NCI-H1048 (cell line): ENCODE results near the gene COL9A2.
"Not testable (repeated sequence)": the region's sequence is repeated elsewhere in the genome, so short reads cannot be mapped to it uniquely, and the experiment has no call there.

Source experiments
- DNase-seq: peaks from one replicate; lab custom pipeline; 2025; lab: John Stamatoyannopoulos, UW

Gene COL9A2

DNA sequence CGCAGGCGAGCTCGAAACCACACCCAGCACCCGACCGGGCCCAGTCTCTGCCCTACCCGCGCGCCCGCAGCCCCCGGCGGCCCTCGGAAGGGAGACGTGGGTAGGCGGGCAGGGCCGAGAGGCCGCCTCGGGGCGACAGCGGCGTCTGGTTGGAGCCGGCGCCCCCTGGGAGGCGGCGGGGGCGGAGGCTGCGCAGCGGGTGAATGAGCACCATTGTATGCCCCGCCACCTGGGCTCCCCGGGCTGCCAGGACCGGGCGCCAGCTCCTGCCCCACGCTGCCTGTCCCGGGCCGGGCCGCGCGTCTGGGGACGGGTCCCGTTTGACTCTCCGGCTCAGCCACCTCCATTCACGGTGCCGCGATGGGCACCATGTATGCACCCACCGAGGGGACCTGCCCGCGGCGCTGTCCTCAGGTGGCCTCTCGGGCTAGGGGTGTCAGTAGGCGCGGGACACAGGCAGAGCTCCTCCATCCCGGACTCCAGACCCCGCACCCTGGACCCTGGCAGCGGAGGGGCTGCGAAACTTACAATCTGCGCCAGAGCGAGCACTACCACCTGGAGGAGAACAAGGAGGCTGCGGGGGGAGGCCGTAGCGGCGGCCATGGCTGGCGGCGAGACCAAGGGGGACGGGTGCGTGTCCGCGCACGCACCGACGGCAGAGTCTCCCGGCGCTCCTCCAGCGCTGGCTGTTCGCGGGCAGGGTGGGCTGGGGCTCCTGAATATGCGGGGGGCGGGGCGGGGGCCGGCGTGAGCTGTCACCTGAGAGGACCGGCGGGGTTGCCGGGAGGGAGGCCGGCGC is at the start of gene COL9A2:
TSS of gene COL9A2 (minus strand) at position 692 of the 799 bp plus-strand sequence. CDS start at position 603, 89 bp downstream.
- no peak for DNase-seq

DNA sequence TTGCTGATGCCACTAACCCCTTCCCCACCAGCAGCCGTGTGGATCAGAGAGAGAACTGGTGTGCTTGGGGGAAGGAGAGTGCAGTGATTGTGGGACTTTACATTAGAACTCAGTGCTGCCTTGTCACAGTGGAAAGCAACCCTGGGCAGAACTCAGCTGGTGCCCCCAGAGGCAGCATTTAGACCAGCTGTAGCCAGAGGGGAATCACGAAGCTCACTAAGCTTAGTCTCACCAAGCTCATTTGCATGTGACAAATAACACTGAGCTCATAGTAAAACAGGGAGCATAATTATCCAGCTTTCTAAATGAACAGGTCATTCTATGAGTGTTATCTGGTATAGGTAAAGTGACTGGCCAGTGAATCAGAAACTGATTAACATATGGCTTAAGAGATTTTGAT is 46.6 kb upstream of the COL9A2 start:
- DNase-seq, result peak; percentile 29

DNA sequence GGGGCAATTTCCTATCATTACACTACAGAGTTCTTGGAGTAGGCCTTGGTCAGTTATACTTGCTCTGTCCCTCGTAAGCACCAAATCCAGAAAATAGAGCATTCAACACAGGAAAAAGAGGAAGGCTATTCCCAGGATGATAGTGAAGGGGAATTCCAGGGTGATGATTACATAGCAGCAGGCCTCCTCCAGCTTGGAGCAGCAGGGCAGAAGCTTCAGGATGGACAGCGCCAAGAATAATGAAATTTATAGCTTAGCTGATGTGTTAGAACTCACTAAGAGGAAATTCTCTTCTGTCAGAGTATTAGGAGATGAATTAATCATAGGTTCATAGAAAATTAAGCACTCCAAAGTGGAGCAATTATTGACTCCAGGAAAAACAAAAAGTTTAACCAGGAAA is 45.6 kb upstream of the COL9A2 start:
- DNase-seq, result no peak

DNA sequence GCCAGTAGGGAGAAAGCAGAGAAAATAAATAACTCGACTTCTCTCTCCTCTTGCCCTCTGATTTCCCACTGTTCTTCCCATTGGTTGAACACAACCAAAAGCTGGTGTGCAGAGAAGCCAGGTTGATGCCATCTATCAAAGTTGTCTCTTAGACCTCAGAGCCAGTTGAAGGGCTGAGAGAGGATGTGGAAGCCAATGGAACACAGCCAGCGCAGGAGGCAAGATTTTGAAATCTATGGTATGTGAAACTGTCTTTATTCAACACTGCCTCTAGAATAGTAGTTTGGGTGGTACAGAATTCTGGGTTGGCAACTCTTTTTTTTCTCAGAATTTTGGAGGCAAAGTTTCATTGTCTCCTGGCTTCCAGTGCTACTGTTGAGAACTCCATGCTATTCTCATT is 45.1 kb upstream of the COL9A2 start:
- no peak for DNase-seq

DNA sequence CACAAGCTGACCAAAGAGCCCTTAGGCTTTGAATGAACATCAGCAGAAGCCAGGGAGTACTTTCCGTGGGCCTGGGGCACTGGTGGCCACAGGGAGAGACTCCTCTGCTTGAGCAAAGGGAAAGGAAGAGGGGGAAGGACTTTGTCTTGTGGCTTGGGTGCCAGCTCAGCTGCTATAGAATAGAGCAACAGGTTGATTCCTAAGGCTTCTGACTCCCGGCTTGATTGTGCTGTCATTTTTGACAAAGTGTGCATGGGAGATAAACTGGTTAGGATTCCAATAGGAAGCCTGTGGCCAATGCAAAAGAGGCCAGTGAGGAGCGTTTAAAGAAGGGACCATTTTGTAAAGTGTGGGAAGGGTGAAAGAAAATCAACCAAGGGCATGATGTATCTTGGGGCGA is 44.6 kb upstream of the COL9A2 start:
- DNase-seq, result no peak

DNA sequence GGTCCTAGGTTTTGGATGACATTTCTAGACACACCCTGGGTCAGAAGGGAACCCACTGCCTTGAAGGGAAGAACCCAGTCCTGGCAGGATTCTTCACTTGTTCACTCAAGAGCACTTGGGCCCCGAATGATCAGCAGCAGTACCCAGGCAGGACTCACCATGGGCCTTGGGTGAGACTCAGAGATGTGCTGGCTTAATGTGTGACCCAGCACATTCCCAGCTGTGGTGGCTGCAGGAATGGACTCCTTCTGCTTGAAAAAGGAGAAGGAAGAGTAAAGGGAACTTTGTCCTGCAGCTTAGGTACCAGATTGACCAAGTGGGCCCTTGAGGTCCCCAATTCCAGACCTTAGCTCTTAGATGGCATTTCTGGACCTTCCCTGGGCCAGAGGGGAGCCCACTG is 44.1 kb upstream of the COL9A2 start:
- DNase-seq, result no peak

DNA sequence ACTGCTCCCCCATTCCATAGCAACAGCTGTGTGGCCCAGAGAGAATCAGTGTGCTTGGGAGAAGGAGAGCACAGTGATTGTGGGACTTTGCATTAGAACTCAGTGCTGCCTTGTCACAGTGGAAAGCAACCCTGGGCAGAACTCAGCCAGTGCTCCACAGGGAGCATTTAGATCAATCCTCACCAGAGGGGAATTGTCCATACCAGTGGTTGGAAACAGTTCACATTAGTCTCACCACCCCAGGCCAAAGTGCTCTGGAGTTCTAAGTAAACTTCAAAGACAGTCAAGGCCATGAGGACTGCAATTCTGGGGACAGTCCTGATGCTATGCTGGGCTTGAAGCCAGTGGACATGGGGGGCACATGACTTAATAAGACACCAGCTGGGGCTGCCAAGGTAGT is 43.5 kb upstream of the COL9A2 start:
- DNase-seq, result no peak

DNA sequence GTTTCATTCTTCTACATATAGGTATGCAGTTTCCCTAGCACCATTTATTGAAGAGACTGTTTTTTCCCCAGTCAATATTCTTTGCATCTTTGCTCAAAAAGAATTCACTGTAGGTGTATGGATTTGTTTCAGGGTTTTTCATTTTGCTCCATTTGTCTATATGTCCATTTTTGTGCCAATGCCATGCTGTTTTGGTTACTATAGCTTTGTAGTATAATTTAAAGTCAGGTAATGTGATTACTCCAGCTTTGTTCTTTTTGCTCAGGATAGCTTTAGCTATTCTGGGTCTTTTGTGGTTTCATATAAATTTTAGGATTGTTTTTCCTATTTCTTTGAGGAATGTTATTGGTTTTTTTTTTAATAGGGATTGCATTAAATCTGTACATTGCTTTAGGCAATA is 40.5 kb upstream of the COL9A2 start:
- no peak for DNase-seq

DNA sequence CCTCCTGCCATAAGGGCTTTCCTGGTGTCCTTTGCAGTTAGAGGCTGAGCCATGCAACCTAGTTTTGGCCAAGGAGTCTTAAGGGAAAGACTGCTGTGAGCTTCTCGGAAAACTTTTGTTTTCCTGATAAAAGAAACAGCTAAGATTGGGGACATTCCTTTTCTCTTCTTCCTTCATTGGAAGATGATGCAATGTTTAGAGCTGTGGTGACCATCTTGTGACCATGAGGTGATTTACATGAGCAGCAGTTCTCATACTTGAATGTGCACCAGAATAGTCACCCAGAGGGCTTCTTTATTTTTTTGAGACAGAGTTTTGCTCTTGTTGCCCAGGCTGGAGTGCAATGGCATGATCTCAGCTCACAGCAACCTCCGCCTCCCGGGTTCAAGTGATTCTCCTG is 36.0 kb upstream of the COL9A2 start:
- no peak for DNase-seq

DNA sequence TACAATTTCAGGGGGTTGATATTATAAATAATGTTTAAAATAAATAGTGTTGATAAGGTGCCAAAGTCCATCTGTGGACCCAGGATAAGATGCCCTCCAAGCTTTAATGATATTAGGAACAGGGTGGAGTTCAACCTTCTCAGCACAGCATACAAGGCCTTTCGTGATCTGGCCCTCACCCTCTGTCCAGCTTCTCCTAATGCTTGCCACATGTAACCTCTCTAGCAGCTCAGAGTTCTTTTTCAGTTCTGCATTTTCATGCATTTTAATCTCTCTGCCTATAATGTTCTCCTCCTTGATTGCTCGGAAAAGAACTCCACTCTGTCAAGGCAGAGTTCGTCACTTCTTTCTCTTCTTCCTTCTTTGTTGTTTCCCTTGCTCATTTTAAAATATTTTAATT is 35.0 kb upstream of the COL9A2 start:
- DNase-seq, result no peak

DNA sequence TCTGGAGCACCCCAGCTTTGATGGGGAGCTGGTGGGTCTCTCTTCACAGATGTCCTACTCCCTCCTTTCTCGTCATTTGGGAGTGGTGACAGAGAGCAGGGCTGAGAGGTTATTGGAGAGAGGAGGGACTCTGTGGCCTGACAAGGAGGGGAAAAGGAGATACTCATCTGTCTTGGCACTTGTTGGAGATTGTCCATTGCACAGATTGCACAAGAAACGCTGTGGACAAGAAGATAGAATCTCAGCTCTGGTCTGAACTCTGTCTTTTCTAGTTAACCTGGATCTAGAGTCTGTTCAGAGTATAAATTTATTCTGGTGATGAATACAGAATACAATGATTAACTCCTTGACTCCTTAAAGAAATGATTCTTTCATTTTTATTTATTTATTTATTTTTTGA is 34.0 kb upstream of the COL9A2 start:
- no peak for DNase-seq

DNA sequence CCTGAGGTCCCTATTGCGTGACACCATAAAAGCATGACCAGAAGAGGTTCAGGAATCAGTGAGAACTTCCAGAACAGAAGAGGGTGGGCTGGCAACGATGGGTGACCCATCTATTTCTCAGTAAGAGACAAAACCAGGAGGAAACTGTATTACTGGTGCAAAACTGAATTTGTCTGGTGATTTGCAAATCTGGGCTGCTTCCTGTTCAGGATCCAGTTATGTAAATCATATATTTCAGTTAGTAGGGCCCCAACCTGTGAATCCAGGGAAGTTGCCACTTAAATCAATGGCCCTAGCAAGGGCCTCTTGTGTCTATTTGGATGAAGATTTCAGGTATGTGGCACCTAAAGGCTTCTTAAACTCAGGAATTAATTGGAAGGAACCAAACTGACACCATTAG is 33.3 kb upstream of the COL9A2 start:
- no peak for DNase-seq

DNA sequence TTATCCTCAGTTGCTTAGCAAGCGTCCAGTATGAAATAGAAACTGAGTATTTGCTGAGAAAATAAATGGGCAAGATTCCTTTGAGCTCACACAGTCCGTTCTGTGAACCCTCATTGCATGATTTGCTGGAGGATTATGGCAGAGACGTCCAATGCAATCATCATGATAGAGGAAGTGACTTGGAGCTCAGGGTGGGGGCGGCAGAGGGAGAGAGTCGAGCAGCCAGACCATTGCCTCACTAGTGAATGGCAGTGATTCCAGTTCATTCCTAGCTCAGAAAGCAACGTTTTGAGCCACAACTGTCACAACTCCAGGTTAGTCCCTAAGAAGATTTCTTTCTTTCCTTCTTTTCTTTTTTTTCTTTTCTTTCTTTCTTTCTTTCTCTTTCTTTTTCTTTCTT is 27.5 kb upstream of the COL9A2 start:
- no peak for DNase-seq

DNA sequence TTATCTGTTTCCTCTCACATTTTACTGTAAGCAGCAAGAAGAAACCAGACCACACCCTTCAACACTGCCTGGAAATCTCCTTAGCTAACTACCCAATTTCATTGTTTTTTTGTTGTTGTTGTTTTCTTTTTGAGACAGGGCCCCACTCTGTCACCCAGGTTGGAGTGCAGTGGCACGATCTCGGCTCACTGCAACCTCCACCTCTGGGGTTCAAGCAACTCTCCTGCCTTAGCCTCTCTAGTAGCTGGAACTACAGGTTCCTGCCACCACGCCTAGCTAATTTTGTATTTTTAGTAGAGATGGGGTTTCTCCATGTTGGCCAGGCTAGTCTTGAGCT is 25.3 kb upstream of the COL9A2 start:
- not testable (repeated sequence) for DNase-seq

DNA sequence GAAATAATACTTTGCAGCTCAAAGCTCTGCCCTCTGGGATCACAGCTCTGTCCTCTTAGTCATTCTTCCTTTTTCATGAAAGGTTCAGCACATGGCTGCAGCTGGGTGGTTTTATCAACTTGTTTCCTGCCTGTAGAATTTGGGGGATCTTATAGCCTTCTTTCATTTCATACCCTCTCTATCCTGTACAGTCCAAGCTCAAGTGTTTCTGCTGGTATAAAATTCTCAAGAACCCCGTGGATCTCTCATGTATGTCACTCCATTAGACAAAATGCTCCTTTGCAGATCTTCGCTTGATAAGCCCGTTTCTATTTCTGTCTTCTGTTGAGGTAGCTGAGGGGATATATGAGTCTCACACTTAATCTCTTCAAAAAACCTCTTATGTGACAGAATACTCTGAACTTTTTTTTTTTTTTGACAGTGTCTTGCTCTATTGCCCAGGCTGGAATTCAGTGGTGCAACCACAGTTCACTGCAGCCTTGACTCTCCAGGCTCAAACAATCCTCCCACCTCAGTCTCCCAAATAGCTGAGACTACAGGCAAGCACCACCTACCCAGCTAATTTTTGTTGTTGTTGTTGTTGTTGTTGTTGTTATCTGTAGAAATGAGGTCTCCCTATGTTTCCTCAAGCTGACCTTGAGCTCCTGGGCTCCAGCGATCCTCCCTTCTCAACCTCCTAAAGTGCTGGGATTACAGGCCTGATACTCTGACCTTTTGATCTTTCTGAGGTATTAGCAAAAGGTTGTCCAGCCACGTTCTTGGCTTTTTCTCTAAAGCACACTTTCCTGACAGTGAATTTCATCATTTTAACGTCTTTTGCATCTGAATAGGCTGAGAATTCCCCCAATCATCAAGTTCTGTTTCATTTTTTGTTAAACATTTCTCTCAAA is 24.6 kb upstream of the COL9A2 start:
- DNase-seq, result no peak

DNA sequence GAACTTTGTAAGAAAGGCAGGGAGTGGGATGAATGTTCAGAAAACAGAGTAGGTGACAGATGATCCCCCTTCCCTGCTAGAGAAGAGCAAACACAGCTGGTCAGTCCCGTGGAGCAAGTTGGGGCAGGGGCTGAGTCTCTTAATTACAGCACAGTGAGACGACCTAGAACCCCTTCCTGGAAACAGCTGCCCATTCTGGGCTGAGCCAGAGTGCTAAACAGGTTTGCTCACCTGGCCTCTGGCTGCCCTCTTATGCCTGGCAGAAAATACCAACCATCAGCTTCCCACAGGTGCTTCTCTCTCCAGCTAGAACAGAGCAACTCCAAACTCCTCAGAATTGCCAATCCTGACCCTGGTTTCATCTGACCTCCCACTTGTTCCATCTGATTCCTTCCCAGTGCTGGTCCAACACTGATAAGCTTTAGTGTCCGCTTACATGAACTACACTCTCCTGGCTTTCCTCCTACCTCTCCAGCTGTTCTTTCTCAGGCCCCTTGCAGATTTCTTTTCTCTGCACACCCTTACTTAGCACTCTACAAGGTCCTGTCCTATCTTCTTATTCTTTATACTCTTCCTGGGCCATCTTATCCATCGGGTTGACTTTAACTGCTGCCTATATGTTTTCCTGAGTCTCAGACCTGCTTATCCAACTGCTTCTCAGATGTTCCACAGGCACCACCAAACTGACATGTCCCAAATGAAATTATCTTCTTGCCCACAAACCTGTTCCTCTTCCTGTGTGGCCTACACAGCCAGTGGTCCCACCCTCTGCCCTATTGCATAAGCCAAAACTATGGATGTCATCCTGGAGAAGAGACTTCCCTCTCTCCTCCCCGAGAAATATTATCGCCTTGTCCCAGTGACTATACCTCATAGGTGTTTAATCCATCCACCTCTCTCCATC is 22.6 kb upstream of the COL9A2 start:
- DNase-seq, result no peak

DNA sequence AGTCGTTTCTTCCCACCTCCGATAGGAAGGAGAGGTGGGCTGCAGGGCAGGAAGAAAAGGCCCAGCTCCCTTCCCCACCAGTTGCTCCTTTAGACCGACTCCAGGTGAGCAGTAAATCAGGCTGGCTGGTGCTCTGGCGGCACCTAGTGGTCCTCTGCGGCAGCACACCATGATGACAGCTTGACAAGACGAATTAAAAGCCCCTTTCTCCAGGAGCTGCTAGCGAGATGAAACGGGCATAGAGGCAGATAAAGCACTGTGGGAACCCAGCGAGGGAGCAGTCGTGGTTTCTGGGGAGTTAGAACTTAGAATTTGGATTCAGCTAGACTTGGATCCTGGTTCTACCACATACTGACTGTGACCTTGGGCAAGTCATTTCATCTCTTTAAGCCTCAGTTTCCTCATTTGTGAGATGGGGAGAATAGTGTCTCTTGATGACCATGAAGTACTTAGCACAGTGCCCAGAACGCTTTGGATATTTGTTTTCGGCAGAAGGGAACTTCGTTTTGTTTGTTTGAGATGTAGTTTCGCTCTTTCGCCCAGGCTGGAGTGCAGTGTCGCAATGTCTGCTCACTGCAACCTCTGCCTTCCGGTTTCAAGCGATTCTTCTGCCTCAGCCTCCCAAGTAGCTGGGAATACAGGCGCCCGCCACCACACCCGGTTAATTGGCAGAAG is 21.8 kb upstream of the COL9A2 start:
- DNase-seq, result peak; percentile 30

DNA sequence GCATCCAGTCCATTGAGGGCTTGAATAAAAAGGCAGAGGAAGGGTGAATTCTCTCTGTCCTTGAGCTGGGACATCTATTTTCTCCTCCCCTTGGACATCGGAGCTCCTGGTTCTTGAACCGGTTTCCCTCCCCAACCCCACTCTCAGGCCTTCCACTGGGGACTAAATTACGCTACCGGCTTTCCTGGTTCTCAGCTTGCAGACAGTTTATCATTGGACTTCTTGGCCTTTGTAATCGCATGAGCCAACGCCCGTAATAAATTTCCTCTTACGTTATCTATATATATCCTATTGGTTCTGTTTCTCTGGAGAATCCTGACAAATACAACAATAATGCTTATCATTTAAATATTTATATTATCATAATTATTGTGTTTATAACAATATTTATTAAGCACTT is 20.4 kb upstream of the COL9A2 start:
- no peak for DNase-seq

DNA sequence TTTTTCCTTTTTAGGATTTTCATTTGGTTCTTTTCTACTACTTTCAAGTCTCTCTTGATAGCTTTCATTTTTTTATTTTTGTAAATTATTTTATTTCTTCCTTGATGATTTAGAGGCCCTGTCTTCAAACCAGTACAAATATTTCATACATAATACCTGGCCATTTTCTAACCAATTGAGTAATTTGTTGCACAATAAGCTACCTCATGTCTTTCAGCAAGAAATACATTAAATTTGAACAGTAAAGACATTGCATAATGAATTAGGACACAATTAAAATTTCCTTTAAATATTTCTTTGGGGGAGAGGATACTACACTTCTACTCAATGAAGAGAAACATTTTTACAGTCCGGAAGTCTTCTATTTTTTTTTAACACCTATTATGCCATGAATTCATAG is 15.6 kb upstream of the COL9A2 start:
- DNase-seq, result no peak

DNA sequence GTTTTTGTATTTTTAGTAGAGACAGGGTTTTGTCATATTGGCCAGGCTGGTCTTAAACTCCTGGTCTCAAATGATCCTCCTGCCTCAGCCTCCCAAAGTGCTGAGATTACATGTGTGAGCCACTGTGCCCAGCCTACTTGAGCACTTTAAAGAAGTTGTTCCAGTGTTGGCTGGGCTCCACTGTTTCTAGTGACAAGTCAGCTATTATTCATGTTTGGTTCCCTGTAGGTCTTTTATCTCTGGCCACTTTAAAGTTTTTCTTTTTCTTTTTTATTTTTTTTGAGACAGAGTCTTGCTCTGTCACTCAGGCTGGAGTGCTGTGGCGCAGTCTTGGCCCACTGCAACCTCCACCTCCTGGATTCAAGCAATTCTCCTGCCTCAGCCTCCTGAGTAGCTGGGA is 14.3 kb upstream of the COL9A2 start:
- DNase-seq, result not testable (repeated sequence)

DNA sequence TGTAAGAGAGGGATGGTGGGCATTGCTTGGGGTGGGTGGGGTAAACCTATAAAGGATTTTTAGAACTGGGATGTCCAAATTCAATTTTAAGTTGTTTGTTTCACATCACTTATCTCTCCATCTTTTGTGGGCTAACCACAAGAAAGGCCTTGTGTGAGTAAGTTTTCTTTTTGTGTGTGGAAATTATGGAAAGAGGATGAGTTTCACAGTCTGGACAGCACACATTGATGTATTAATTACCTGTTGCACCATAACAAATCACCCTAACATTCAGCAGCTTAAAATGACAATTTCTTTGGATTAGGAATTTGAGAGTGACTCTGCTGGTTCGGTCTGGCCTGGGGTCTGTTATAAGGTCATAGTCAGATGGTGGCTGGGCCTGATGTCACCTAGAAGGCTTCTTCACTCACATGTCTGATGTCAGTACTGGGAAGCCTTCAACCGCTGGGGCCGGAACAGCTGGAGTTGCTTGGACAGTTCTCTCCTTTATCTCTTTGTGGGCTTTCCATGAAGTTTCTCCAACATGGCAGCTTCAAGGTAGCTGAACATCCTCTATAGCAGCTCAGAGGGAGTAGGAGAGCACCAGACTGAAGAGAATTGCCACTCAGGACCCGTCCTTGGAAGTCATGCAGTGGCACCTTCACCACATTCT is 2.0 kb upstream of the COL9A2 start:
- DNase-seq, result no peak
